Thyroid gland (tissue), 4 donors: ENCODE results near the gene NKD1.

Experiments
- CTCF ChIP-seq, 6 experiments: fragments of 200-600 bp in 3 of 6; fragments of 450-650 bp in 3 of 6; sonication (generic) in 3 of 6; IDR thresholded peaks; one replicate each; pipeline ENCODE4 v1.5.1; 2016 to 2019; ENCODE audit warnings: antibody characterized with exemption in 6 of 6, mild to moderate bottlenecking in 2 of 6, inconsistent platforms in 1 of 6, moderate library complexity in 1 of 6
- POLR2A ChIP-seq, 2 donors: fragments of 450-650 bp; IDR thresholded peaks; one replicate each; pipeline ENCODE4 v1.6.1; 2017; ENCODE audit warnings: antibody characterized with exemption in 2 of 2, mild to moderate bottlenecking in 2 of 2, moderate library complexity in 1 of 2

GRCh38 chr16:50584033-50584722 is 36.0 kb downstream of the NKD1 start:
- no peak for TF ChIP-seq POLR2A (IDR thresholded peaks at IDR 0.05)
- TF ChIP-seq CTCF (IDR thresholded peaks at IDR 0.05), result no peak
